Activated gamma-delta T cell treated with anti-CD3 and anti-CD28 coated beads, Interleukin-2, amount 50 U/mL, for 16 hours (primary cell): ENCODE data around the gene TSPEAR.
"Not testable (repeated sequence)": the region's sequence is repeated elsewhere in the genome, so short reads cannot be mapped to it uniquely, and the experiment has no call there.

Experiments
- DNase-seq: peaks from one replicate; pipeline ENCODE4 v3.0.0-alpha.2; 2020; ENCODE audit warnings: low read depth

TSPEAR gene

GRCh38 chr21:44585892-44586291 lies 125.5 kb downstream of the TSPEAR start:
- DNase-seq: no peak

DNA sequence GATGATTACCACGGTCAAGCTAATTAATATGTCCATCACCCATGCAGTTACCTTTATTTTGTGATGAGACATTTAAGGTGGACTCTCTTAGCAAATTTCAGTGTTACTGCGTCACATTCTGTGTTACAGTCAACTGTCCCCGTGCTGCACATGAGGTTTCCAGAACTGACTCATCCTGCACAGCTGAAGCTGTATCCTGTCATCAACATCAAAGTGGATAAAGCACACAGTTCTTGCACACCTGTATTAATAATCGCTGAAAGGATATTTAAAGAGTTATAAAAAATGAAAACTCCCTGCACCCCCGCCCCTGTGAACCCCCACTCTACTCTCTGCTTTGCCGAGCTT lies 127.6 kb downstream of the TSPEAR start:
- no peak for DNase-seq

DNA sequence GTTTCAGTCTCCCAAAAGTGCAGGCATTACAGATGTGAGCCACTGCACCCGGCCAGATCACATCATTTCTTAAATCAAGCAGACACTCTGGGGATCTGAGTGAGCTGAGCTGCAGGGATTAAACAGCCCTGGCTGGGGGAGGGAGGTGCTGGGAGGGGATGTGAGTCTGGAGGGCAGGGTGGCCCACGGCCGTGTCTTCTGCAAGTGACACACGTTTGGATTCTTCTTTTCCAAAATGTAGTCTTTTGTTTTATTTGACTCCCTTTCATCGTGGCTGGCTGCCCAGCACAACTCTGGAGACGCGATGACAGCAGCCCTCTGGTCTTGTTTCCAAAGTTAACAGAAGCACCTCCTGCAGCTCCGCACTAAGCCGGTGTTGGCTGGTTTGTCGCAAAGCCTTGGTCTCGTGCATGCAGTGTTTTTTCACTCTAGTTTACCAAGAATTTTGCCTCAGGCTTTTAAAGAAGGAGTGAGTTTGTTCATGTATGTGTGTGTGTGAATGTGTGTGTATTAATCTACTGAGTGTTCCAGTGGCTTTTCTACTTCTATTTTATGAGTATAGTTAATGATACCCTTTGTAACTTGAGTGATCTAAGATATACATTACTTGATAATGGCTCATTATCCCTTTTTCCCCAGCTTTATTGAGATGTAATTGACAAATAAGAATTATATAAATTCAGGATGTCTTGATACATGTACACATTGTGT lies 128.1 kb downstream of the TSPEAR start:
- no peak for DNase-seq

DNA sequence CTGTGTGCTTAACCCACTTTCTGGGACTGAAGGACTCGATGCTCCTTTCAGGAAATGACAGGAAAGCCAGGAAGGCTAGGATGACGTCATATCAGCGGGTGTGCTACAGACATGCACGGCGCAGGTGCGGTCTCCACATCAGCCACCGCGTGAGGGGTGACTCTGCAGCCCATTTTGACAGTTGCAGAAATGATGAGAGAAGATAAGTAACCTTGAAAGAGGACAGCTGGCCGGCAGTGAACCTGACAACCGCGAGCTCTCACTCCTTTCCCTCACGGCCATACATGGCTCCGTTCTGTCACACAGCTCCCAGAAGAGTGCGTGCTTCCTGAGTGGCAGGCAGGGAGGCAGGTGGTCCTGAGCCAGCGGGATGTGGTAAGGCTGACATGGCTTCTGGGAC lies 129.3 kb downstream of the TSPEAR start:
- no peak for DNase-seq

GRCh38 chr21:44581158-44581557 lies 130.2 kb downstream of the TSPEAR start:
- DNase-seq: no peak

DNA sequence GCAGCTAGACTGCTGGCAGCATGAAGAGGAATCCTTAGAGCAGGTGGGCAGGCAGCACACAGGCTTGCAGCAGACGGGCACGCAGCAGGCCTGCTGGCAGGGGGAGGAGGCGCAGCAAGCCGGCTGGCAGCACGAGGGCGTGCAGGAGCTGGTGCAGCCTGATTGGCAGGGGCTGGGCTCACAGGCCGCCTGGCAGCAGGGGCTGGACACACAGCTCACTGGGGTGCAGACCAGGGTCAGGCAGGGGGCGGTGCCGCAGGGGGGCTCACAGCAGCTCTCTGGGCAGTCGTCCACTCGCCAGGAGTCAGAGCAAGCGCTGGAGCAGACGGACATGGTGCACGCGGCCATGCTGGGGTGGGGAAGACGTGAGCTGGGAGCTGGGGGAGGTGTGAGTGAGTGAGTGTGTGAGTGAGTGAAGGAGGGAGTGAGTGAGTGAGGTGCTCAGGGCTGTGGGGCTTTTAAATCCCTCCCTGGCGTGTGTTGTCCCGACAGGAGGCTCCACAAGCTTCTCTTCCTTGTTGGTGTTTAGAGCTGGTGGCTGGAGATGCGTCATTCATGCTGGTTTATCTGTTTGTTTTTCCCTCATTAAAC lies 131.0 kb downstream of the TSPEAR start, which contains the start of gene KRTAP10-5:
Gene KRTAP10-5 (minus strand): TSS at position 374 of the 591 bp plus-strand sequence. CDS start 26 bp downstream, at position 348.
- DNase-seq: not testable (repeated sequence)

GRCh38 chr21:44579833-44580144 lies 131.6 kb downstream of the TSPEAR start:
- DNase-seq: no peak

GRCh38 chr21:44579056-44579832 lies 132.1 kb downstream of the TSPEAR start:
- DNase-seq: no peak

GRCh38 chr21:44578371-44579055 lies 132.9 kb downstream of the TSPEAR start:
- no peak for DNase-seq

DNA sequence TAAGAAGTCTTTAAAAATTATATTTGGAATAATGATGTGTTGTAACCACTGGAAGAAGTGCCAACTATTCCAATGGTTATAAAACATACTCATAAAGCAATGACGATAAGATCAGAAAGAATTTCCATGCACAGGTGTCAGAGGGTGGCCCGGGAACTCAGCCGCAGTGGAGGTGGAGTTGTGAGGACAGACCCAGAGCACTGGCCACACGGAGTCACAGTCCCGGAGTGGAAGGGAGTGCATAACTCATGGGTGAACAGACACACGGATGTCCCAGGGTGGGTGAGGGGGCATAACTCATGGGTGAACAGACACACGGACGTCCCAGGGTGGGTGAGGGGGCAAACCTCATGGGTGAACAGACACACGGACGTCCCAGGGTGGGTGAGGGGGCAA lies 135.3 kb downstream of the TSPEAR start:
- no peak for DNase-seq

GRCh38 chr21:44575307-44576024 lies 135.9 kb downstream of the TSPEAR start:
- DNase-seq: no peak

GRCh38 chr21:44574457-44575306 lies 136.7 kb downstream of the TSPEAR start:
- DNase-seq: no peak

DNA sequence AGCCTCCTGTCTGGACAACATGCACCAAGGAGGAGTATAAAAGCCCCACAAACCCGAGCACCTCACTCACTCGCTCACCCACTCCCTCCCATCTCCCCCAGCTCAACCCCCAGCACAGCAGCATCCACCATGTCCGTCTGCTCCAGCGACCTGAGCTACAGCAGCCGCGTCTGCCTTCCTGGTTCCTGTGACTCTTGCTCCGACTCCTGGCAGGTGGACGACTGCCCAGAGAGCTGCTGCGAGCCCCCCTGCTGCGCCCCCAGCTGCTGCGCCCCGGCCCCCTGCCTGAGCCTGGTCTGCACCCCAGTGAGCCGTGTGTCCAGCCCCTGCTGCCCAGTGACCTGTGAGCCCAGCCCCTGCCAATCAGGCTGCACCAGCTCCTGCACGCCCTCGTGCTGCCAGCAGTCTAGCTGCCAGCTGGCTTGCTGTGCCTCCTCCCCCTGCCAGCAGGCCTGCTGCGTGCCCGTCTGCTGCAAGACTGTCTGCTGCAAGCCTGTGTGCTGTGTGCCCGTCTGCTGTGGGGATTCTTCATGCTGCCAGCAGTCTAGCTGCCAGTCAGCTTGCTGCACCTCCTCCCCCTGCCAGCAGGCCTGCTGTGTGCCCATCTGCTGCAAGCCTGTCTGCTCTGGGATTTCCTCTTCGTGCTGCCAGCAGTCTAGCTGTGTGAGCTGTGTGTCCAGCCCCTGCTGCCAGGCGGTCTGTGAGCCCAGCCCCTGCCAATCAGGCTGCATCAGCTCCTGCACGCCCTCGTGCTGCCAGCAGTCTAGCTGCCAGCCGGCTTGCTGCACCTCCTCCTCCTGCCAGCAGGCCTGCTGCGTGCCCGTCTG lies 137.5 kb downstream of the TSPEAR start, which contains the start of gene KRTAP10-4:
Gene KRTAP10-4 (plus strand): TSS at position 100 of the 827 bp plus-strand sequence. CDS start 30 bp downstream, at position 130.
- not testable (repeated sequence) for DNase-seq

DNA sequence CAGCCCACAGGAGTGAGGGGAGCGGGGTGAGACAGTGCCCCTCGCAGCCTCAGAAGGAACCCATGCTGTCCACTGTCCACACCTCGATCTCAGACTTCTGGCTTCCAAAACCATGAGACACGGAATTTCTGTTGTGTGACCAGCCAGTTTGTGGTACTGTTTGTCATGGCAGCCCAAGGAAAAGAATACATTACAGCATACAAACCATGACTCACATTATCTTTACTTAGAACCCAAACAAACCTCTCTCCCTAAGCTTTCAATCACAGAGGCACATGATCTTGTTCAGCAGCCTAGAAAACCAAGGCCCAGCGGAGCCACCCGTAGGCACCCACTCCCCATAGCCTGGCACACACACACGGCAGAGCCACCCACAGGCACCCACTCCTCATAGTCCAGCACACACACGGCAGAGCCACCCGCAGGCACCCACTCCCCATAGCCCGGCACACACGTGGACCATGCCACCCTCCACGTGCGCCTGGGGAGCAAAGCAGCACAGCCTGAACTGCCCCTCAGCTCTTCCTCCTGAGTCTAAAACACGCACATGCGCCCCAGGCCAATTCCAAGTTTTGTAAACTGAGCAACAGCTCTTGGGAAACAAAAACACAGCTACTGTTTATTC lies 138.3 kb downstream of the TSPEAR start:
- no peak for DNase-seq

GRCh38 chr21:44571844-44572782 lies 139.3 kb downstream of the TSPEAR start:
- no peak for DNase-seq

DNA sequence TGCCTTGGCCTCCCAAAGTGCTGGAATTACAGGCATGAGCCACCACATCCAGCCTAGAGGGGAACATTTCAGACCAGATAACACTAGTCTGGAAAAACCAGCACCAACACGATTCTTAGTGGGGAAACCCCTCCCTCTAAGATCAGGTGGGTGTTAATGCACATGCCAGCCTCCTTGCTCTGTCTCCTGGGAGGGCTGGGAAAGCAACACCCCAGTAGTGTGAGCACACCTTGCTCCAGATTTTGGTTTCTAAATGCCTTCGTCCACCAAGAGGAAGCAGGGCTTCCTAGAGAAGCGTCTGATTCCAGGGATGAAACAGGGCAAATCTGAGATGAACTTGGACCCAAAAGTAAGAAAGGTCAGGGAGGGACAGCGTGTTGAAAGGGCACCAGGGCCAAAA lies 140.1 kb downstream of the TSPEAR start:
- no peak for DNase-seq

GRCh38 chr21:44569861-44570517 lies 141.4 kb downstream of the TSPEAR start:
- DNase-seq: no peak
